GM12878 (cell line): ENCODE measurements around the gene HERC5. TPM values are rescaled to one million over a fixed set of nuclear protein-coding genes. Genes with fewer than 3 reads are reported as not detected.

Experiments
- BCLAF1 ChIP-seq: fragments of 450-650 bp; IDR thresholded peaks from 2 replicates; pipeline ENCODE4 v1.6.1; 2017; ENCODE audit warnings: antibody characterized with exemption, mild to moderate bottlenecking, moderate library complexity
- BHLHE40 ChIP-seq, 2 experiments: fragments of 450-650 bp in 1 of 2; IDR thresholded peaks; 2 replicates each; pipeline ENCODE4 v1.6.1; 2011 to 2017; ENCODE audit warnings: low read depth in 2 of 2, borderline replicate concordance in 1 of 2, improper control_type of control experiment in 1 of 2, low read length in 1 of 2, mild to moderate bottlenecking in 1 of 2
- DPF2 ChIP-seq: fragments of 450-650 bp; IDR thresholded peaks from 2 replicates; pipeline ENCODE4 v1.6.1; 2017; ENCODE audit warnings: mild to moderate bottlenecking
- MXI1 ChIP-seq: fragments of 150-350 bp; IDR thresholded peaks from 2 replicates; pipeline ENCODE4 v1.6.1; 2011; ENCODE audit warnings: low read depth, mild to moderate bottlenecking, inconsistent platforms, low read length, improper control_type of control experiment
- NFIC ChIP-seq: IDR thresholded peaks from 2 replicates; pipeline ENCODE4 v1.6.1; 2012; ENCODE audit warnings: low read depth, mild to moderate bottlenecking, inconsistent platforms, low read length, moderate library complexity
- NFXL1 ChIP-seq: fragments of 450-650 bp; IDR thresholded peaks from 2 replicates; pipeline ENCODE4 v1.6.1; 2017; ENCODE audit warnings: antibody characterized with exemption, mild to moderate bottlenecking, borderline replicate concordance
- POU2F2 ChIP-seq: IDR thresholded peaks from 3 replicates; pipeline ENCODE4 v1.6.1; 2011; ENCODE audit warnings: low read depth, mild to moderate bottlenecking, low read length, borderline replicate concordance
- PRDM15 ChIP-seq: fragments of 450-650 bp; formaldehyde crosslinking; IDR thresholded peaks from 2 replicates; pipeline ENCODE4 v1.4.0; 2020; ENCODE audit warnings: mild to moderate bottlenecking, moderate library complexity
- RB1 ChIP-seq: fragments of 450-650 bp; formaldehyde crosslinking; IDR thresholded peaks from 2 replicates; pipeline ENCODE4 v1.6.1; 2017; ENCODE audit warnings: mild to moderate bottlenecking, borderline replicate concordance
- SIN3A ChIP-seq: IDR thresholded peaks from 2 replicates; pipeline ENCODE4 v1.6.1; 2012; ENCODE audit warnings: low read depth, low read length, improper control_type of control experiment
- SPI1 ChIP-seq: IDR thresholded peaks from 2 replicates; pipeline ENCODE4 v1.6.1; 2011; ENCODE audit warnings: low read depth, mild to moderate bottlenecking, low read length, moderate library complexity, borderline replicate concordance; ENCODE audit not compliant: insufficient read depth
- TCF7 ChIP-seq: IDR thresholded peaks from 2 replicates; pipeline ENCODE4 v1.6.1; 2014; ENCODE audit warnings: antibody characterized with exemption, borderline replicate concordance
- USF2 ChIP-seq: IDR thresholded peaks from 2 replicates; pipeline ENCODE4 v1.6.1; 2011; ENCODE audit warnings: low read depth, low read length, improper control_type of control experiment, borderline replicate concordance
- YY1 ChIP-seq: IDR thresholded peaks from 2 replicates; pipeline ENCODE4 v1.6.1; 2011; ENCODE audit warnings: low read depth, mild to moderate bottlenecking, low read length
- ZBTB40 ChIP-seq: fragments of 450-650 bp; IDR thresholded peaks from 2 replicates; pipeline ENCODE4 v1.6.1; 2016; ENCODE audit warnings: mild to moderate bottlenecking, moderate library complexity, borderline replicate concordance
- ZZZ3 ChIP-seq: IDR thresholded peaks from 2 replicates; pipeline ENCODE4 v1.6.1; 2011; ENCODE audit warnings: low read depth; ENCODE audit not compliant: control insufficient read depth, insufficient read length
- polyA plus RNA-seq, 11 experiments: library from polyadenylated mRNA; depleted of rRNA in 4 of 11; unstranded in 6 of 11; stranded (reverse) in 5 of 11; fragments of >200 nt; fragmentation: Nextera tagmentation in 4 of 11; fragmentation: Illumina TruSeq in 1 of 11; extraction: Ambion mirVana in 4 of 11; extraction: Trizol in 1 of 11; gene quantifications; 1 replicate in 1 of 11; 2 replicates in 10 of 11; pipeline versions ENCODE4 v1.2.1 to v1.2.3, GENCODE V29; 2011 to 2016; ENCODE audit warnings: inconsistent platforms in 2 of 11, missing spikeins in 2 of 11, low read depth in 1 of 11
- total RNA-seq, 4 experiments: library from RNA; depleted of rRNA in 3 of 4; stranded (reverse); fragments of >200 nt in 3 of 4; fragmentation: Illumina TruSeq in 1 of 4; extraction: Trizol in 1 of 4; gene quantifications; 2 replicates each; pipeline versions ENCODE4 v1.2.1 to v1.2.3, GENCODE V29; 2013 to 2021

HERC5 gene
- total and polyA plus RNA-seq, 10 of the 15 experiments (the other 5 are each of a cell fraction or from before 2014, with no cell fraction given) = 12.5 to 60.7 (median 25.1) TPM

- no peak for TF ChIP-seq PRDM15
- no peak for TF ChIP-seq NFIC
- peak; percentile 41 to 93; a peak in 3 of 4 replicates for TF ChIP-seq BHLHE40 (IDR thresholded peaks at IDR 0.05; ENCODE audit: borderline replicate concordance in 1 of 2, low read depth in 2 of 2, low read length in 1 of 2)
- TF ChIP-seq DPF2 = peak; percentile 84
- peak; percentile 54; the same call in 1 of the 3 replicates for TF ChIP-seq POU2F2
- TF ChIP-seq TCF7 = no peak
- TF ChIP-seq SIN3A = peak; percentile 30; the same call in 1 of the 2 replicates
- no peak for TF ChIP-seq ZZZ3
- no peak for TF ChIP-seq SPI1
- peak; percentile 85 for TF ChIP-seq ZBTB40
- no peak for TF ChIP-seq NFXL1
- no peak for TF ChIP-seq USF2
- peak; percentile 76; the same call in 1 of the 2 replicates for TF ChIP-seq RB1
- peak; percentile 66; the same call in 1 of the 2 replicates for TF ChIP-seq YY1
- no peak for TF ChIP-seq BCLAF1
- peak; percentile 73; the same call in 1 of the 2 replicates for TF ChIP-seq MXI1
These were observed 66.6 kb downstream of the HERC5 start, which contains the start of gene PYURF (continued) for GRCh38 chr4:88523325-88524129.
